GM19467 (cell line): ENCODE measurements around the gene TRIB2.

ENCODE experiments used
- ATAC-seq: cut with Tn5 transposase; IDR thresholded peaks from one replicate; pipeline ENCODE4 v1.9.1; 2021; ENCODE audit warnings: mild to moderate bottlenecking, moderate library complexity; ENCODE audit not compliant: unreplicated experiment

TRIB2 gene

DNA sequence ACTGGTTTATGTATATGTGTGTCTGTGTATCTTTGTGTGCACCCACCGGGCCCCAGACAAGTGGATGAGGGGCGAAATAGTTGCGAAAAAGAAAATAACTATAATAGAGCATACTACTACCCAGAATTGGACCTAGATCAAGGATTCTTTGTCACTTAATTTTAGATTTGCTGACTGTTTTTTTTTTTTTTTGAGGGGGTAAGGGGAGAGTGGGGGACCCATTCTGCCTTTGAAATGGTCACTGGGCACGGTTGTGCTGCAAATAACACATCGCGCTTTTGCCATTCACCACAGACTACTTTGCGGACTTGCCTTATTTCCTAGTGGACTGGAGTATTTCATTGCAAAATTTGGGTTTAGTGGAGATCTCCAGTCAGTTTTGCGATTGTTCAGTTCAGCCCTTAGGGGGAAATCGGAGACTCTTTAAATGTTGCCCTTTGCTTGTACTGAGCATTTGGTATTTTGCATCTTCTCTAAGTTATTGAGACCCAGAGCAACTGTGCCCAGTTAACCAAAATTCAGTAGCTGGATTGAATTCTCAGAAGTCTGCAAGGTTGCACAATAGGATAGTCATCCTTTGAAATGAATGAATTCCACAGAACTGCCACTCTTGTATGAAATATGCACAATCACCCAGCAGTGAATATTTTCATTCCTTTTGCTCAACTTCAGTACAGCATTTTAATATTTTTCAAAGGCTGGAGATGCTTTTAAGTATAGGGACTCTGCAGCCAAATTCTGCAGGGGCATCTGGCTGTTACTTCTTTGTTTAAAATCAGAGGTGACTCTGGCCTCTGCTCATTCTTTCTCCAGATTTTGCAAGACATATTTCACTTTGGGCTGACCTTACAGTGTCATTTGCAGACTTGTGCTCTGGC lies 2.9 kb downstream of the TRIB2 start:
- ATAC-seq, result no peak

DNA sequence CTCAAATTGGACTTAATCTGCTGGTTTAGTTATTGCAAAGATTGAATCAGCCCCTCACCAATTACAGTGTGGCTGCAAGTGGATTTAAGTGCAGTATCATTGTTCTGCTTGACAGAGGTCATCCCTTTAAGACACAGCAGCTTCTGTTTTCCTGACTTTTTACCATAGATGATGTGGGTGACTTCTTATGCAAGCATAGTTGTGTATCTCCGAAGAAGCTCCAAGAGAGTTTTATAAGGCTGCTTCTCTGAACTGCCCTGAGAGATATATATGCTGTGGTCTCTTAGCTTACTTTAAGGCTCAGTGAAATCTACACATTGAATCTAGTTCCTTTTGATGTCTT lies 3.5 kb downstream of the TRIB2 start:
- no peak for ATAC-seq

DNA sequence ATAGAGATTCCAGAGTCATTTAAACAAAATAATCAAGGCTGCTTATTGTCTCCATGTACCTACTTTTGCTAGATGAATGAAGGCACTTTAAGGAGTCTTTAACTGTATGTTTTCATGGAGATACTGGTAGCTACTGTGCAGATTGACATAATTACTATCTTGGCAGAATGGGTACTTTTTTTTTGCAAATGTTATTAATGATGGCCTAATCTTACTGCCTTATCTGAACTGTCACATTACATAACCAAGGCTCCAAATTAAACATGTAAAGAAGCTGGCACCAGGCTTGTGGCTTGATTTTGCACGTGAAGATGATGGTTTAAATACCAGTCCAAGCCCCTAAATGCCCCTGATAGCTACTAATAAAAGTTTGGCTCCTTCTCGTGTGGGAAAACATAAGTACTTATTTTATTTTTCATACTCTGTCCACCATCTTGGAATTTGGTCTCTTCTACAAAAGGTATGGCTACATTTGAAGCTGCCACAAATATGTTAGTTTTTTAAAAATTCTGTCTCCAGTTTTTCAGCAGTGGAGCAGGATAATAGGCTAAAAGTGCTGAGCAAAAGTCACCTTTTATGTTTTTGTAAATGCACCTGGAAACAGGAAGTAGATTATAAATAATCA lies 4.1 kb downstream of the TRIB2 start:
- no peak for ATAC-seq

DNA sequence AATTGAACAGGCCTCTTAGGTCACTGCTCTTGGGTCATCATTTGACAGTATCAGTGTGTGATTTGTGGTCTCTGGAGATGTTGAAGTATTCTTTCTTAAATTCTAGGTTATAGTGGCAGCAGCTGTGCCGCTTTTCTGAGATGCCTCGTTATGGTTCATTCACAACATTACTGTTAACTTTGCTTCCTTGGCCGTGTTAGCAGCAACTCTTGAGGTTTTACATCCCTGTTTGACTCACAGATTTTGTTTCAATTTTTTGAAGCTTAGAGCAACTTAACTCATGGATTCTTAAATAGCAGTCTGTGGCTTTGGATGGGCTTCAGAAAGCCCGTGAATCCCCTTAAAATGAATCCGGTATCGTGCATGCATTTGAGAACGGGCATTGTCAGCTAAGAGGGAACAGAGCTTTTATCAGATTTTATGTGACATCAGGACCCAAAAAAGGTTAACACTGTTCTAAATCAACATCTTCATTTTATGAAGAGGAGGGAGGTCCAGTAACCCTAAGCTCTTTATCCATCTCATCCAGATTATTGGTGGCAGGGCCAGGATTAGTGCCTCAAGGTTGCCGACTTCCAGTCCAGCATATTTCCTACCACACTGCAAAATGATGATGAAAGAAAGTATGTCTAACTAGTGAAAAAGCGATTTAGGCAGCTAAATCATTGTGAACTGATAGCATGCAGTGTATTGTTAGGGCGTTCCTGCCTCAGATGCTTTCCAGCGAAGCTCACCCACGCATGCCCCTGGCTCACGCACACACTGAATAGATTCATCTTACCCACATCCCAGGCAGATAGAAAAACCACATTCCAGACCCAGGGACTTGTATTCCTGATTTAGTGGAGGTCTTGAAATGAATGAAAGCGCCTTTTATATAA lies 5.1 kb downstream of the TRIB2 start:
- no peak for ATAC-seq

DNA sequence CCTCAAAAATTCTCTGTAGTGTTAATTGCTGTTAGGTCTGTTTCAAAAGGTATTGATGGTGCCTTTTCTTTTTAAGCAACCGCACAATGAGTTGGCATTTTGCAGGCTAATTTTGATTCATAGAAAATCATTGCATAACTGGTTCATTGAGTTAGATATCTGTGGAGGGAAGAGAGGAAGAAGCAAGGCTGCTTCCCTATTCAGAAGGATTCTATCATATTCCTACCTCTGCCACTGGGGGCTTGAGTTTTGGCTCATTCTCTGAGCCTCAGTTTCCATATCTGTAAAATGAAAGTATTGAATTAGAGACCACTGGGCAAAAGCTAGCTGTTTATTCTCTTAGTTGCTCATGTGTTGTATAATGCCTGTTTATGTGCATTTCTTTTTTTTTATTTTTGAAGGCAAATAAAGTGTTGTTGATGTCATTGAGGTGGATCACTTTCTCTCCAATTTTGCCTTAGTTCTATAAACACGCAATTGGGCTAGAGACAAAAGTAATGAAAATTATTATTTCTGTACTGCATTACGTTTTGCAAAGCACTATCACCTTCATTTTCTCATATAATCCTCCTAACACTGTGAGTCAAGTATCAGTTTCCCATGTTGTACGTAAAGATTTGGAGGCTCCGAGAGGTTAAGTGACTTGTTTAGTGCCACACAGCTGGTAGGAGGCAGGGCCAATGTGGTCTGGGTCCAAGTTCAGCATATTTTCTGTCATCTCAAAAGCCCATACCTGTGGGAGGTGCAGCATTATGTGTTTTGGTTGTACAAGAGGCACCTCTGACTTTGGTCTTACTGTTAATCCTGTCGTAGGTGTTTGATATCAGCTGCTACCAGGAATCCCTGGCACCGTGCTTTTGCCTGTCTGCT lies 5.9 kb downstream of the TRIB2 start:
- no peak for ATAC-seq

DNA sequence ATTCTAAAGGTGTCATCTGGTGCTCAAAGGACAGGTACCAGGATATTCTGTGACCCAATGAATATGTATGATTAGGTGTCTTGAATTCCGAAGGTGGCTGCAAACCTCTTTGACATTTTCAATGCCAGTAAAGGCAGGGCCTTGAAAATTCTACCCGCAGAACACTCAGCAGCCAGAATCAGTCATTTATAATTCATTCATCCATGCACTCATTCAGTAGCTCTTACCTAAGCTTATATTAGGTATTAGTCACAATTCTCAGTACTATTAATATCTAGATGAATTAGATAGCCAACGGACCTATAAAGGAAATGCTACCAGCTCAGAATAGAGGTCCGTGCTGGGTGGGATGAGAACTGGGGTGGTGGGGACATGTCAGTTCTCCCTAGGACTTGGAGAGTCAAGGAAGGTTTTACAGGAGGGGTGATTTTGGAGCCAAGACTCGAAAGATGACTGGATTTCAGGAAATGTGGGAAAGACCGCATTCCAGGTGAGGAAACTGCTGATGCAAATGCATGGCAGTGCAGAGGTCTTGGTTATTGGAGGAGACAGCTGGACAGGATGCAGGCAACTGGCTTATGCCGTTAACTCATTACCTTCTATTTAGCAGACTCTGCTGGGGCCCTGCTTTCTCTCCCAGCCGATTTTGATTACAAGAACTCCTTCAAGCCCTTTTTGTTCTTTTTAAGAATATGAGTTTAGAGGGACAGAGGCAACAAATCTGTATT lies 7.2 kb downstream of the TRIB2 start:
- no peak for ATAC-seq

DNA sequence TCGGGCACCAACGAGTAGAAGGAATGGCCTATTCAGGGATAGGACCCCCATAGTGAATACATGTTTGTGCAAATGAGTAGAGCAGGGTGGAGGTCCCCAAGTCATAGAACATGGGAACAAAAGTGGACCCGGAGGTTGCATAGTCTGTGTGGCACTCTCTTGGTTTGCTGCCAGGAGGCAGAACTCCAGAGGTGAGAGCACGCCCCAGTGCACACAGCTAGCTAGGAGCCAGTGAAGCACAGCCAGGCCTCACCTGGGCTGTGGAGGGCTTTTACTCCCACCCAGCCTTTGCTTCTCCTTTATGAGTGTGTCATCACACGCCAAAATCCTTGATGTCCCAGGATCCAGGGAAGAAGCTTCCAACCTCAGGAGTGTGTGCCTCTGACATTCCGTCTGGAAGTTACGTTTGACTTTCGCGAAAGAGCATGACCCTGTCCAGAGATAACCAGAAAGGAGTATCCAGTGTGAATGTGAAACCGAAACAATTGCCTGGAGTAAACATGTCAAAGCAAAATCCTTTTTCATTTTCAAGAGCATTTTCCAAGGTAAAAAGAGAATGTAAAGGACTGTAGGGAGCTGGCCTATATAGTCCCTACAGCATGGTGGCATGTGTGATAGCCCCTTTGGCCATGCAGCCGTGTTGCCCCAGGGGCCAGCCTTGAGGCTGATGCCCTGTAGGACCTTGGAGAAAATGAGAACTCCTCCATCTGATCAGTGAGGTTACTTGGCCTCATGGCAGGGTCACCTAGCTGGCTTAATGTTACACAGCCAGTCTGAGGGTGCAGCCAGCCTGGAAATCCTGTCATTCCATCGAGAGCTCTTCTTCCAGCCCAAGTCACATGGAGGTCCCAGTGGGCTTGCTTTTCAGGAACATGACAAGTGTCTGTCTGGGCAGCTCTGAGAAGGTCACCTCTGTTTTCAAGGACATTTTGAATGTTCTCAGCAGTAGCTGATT lies 8.8 kb downstream of the TRIB2 start:
- no peak for ATAC-seq

DNA sequence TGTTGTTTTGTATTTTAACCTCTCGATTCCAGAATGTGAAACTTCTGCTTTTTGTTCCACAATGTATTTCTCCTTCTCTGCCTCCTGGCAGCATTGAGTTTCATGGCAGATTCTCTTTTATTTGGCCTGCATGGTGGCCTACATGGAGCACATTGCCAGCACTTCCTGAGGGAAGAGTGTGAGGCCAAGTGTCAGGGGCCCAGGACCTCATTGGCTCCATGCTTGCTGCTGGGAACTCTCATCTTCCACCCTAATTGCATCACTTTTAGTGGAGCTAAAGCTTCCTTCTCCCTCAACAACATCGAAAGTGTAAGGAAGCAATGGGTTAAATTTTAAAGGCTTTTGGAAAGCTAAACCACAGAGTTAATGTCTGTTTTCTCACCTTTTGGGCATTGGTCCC lies 9.5 kb downstream of the TRIB2 start:
- no peak for ATAC-seq

DNA sequence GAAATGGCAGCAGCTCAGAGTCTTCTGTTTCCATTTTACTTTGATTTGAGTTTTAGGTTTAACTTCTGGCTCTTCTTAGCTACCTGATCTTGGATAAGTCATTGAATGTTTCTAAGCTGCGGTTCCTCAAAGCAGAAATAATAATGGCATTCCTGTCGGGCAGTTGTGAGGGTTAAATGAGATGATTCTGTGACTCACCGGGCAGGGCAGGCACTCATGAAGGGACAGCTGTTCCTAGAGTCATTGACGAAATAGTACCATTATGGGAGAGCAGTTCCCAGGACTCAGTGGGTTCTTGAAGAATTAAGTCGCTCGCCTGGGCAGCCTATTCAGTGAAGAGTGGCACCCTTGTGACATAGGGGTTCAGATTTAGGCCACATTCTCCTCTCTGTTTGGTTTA lies 10.3 kb downstream of the TRIB2 start:
- ATAC-seq, result no peak

DNA sequence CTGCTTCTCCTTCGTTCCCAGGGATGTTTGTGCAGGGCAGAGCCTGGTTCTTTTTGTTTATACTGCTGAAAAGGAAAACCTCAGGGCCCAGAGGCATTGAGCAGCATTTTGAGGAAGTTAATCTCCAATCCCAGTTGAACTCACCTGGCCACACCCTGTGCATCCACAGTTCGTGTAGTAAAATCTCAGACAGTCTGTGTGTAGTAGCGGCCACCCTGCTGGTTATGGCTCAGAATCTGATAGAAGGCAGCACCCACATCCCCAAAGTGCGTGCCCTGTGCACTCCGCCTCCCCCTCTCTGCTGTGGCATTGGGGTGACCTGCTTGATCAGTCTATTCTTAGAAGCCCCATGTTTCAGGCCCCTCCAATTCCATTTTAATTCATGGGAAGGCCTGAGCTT lies 10.9 kb downstream of the TRIB2 start:
- no peak for ATAC-seq

DNA sequence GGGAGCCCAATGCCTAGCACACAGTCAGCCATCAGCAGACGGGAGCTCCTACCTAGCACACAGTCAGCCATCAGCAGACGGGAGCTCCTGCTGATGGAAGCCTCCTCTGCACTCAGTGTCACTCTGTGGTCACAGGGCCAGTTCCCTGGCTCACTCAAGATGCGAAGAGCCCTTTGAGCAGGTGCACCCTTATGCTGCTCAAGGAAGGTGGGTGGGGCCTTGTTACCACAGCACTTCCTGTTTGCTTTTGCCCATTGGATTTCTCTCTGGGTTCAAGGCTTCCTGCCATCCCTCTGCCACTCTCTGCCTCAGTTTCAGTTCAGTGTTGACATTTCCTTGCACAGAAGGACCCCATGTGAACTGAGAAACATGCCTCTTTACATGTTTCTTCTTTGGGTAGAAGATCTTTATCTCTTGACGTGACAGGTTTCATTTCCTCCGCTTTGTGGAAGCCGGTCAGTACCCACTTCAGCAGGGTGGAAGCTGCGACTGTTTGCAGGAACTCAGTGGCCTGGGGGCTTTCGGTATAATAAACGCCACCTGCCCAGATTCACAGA lies 11.6 kb downstream of the TRIB2 start:
- ATAC-seq, result peak; percentile 88

DNA sequence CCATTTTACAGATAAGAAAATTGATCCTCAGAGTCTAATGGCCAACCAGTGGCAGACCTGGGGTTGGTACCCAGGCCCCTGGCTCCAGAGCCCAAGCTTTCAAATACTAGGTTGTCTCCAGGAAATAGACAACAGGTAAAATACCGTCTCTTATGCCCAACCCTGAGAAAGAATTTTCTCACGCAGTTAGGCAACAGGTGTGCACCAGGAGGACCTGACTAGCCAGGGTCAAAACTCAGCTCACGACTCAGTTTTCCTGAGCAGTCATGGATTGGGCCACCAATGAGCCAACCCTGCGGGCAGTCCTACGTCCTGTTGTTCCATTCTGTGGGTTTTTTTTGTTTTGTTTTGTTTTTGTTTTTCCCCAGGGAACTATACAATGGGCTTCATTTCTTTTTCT lies 13.5 kb downstream of the TRIB2 start:
- ATAC-seq, result no peak

DNA sequence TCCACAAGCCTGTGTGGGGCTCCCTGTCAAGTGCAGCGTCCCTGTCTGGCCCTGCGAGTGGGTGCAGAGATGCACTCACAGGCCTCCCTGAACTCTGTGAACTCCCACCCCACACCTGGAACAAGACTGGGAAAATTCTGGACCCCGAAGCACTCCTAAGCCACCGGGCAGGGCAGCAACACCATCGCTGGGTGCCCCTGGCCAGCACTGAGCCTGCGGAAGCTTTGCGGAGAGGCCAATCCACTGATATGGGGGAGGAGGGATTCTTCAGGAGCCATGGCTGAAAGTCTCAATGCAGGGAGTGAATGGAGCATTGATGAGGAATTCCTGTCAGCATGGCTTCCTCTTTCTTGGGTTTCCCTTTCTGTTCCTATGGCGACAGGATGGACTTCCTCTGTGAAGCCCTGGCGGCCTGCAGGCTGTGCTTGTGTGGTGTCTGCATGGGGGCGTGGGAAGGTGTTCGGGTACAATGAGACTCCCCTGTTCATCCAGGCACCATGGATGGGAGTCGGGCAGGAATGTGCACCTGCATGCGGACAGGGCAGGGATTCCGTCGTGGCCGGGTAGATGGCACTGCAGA lies 15.1 kb downstream of the TRIB2 start:
- ATAC-seq, result no peak

DNA sequence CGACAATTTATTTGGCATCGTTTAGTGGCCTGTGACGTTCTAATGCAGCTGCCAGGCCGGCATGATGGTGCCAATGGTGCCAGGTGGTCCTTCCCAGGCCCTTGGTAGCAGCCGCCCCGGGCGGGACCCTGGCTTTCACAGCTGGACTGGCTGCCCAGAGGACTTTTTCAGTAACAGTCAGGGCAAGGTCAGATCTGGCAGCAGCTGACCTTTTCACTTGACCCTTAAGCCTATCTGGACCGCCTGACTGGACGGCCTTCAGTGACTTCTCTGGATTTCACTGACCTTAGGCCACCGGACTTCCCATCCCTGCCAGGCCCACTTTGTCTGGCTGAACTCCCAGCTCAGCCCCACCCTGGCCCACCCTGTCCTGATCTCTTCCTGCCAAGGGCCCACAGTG lies 15.9 kb downstream of the TRIB2 start:
- ATAC-seq, result no peak

DNA sequence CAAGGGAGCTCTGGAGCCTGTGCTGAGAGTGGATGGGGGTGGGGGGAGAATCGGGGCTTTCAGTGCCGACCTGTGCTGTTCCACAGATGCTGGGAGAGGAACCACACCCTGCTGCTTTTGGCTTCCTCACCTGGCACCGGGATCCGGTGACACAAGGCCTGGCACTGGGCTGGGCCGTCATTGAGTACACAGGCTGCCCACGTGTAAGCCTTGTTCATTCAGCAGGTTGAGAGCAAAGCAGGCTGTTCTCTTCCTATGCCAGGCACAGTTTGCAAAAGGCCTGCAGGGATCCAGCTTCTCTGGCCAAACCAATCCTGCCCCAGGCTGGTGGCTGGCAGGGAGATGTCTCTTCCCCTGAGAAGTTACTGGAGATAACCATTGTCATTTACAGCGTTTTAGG lies 17.1 kb downstream of the TRIB2 start:
- no peak for ATAC-seq

DNA sequence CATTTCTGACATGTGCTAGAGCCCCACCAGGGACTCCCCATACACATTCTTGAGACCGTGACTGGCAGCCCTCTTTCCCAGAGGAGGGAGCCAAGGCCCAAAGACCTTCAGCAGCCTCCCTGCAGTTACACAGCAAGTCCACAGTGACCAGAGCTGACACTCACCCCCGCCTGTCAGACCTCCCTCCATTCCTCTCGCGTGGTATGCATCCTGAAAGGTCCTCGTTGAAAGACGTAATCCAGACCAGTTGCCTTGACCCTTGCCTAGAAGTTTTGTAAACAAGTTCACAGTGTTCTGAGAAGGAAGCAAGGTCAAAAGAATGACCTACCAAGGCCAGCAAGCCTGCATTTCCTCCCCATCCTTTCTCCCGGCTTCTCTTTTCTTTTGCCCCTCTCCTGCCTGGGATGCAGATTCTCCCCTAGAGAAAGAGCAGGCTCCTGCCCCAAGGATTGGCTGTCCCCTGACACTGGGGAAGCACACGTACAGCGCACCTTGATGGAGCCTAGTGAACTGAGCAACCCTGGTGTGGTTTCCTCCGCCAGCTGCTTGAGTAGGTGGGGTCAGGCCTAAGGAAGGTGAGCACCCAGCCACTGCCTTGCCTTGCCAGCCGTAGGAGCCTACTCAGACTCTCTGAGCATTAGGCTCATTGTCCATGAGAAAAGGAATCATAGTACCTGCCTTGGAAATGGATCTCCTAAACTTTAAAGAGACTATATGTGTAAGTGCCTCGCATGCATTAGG lies 18.3 kb downstream of the TRIB2 start:
- ATAC-seq, result no peak

DNA sequence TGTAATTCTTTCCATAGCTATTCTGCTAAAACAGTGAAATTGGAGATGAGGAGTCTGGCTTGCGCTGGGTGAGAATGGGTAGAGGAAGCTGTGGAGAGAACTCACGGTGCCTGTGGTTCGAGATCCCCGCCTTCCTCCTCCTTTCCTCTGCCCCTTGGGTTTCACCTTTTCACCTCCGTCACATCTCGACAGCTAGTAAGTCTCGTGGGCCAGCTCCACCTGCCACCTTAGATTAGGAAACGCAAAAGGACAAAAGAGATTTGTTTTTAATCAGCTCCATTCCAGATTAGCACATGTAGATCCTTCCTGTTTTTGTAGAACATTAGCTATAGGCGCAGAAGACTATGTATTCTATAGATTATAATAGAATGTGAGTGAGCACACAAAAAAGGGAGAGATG lies 20.6 kb downstream of the TRIB2 start:
- ATAC-seq, result no peak
